Activated CD8-positive, alpha-beta memory T cell treated with anti-CD3 and anti-CD28 coated beads for 48 hours (primary cell): ENCODE data around the gene CGB5.
"Not testable (repeated sequence)": the region's sequence is repeated elsewhere in the genome, so short reads cannot be mapped to it uniquely, and the experiment has no call there.

Source experiments
- DNase-seq, 3 experiments: peaks; one replicate each; pipeline ENCODE4 v3.0.0-alpha.2; 2020; ENCODE audit warnings: low read depth in 2 of 3, low spot score in 2 of 3

The CGB5 gene

DNA sequence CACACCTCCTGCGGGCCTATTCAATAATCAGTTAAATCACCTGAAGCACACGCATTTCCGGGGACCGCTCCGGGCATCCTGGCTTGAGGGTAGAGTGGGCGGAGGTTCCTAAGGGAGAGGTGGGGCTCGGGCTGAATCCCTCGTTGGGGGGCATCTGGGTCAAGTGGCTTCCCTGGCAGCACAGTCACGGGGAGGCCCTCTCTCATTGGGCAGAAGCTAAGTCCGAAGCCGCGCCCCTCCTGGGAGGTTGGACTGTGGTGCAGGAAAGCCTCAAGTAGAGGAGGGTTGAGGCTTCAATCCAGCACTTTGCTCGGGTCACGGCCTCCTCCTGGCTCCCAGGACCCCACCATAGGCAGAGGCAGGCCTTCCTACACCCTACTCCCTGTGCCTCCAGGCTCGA lies at the start of gene CGB5:
Gene CGB5 (plus strand): TSS at position 301 of the 400 bp plus-strand sequence. CDS start 362 bp downstream, outside the sequence.
- DNase-seq = not testable (repeated sequence)

DNA sequence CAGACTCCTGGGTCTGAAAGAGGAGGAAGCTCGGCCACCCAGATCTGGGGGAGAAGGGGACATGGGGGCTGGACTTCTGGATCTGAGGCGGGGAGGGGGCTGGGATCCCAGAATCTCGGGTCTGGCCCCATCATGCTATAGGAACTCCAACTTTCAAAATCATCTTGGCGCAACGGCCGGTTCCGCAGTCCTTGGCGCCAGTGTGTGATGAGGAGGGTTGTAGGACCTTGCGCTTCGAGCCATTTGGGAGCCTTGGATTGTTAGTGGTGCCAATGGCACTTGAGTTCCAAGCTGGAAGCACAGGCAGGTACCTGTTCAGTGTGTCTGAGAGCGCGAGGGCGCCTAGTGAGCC lies 49.6 kb upstream of the CGB5 start:
- DNase-seq = no peak

DNA sequence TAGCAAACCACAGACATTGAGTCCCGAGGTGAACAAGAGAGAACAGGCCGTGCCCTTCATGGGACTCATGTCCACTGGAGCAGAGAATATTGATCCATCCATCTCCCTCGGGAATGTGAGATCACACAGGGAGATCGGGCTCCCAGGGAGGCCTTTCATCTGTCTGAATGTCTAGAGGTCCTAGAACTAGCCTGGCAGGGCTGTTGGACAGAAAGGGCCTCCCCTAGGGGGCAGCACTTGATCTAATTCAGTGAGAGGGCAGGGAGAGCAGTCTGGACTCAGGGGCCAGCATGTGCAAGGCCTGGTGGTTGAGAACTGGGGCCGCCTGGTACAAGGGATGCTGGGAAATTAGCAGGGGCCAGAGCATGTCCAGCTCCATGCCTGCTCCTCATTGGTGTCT lies 45.7 kb upstream of the CGB5 start:
- no peak for DNase-seq

DNA sequence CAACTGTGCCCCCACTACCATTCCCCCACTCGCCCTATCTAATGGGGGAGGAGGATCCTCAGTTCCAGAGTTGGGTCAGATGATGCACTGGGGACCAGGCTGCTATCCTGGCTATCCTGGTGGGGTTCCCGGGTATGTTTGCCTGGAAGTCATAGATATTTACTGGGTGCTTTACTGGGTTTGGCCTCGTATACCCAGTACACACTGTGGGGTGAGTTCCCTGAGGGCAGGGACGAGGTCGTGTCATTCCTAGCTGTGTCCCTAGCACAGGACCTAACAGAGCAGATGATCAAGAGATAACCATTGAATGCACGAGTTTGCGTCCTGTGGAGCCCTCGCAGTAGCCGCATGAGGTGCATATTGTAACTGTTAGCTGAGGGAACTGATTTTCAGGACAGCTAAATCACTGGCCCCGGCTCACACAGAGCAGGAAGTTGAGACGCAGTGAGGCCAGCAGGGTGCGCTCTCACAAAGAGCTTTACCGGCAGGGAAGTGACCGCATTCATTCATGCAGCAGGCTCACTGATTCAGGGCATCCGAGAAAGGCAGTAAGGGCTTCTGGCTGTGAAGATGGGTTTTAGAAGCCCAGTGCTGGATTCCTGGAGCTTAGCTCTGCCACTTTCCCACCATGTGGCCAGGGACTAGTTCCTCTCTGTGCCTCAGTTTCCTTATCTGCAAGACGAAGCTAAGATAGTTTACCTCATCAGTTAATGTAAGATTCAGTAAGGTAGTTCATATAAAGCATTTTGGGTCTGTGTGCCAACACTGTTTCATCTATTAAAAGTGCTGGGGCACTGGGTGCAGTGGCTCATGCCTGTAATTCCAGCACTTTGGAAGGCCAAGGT lies 43.9 kb upstream of the CGB5 start:
- peak in 1 of 3 experiments; percentile 49 for DNase-seq

DNA sequence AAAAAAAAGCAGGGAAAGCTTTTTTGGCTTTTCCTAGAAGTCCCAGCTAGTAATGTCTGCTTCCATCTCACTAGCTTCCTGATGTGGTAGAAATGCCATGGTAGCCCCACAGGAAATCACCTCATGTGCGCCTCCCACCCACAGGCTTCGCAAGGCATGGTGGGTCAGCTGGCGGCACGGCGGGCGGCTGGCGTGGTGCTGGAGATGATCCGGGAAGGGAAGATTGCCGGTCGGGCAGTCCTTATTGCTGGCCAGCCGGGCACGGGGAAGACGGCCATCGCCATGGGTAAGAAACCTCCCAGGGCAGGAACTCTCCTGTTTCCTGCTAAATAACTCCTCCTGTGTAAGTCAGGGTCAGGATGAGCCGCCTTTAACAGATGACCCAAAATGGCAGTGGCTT lies 39.5 kb upstream of the CGB5 start:
- DNase-seq = no peak

DNA sequence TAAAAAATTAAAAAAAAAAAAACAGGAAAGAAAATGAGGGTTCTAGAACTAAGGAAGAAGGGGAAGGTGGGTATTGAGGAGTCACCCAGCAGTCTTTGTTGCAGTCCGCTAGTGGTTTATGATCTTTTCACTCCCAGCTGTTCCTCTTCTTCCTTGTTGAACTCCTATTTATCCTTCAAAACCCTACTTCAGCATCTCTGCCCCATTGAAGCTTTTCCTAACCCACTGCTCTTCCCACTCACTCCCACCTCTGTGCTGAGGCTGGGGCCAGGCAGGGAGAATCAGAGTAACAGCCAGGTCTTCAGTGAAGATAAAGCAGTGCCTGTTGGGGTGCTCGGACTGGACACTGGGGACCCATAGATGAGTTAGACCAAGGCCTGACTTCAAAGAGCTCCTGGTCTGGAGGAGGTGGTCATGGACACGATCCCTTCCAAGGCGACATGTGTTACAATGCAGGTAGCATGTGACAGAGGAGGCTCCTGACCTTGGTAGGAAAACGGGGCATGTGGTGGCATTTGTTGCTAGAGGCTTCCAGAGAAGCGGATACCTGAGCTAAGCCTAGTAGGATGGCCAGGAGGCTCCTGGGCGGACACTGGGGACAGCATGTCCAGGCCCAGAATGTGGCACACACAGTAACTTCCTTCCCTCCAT lies 38.6 kb upstream of the CGB5 start:
- DNase-seq = no peak

DNA sequence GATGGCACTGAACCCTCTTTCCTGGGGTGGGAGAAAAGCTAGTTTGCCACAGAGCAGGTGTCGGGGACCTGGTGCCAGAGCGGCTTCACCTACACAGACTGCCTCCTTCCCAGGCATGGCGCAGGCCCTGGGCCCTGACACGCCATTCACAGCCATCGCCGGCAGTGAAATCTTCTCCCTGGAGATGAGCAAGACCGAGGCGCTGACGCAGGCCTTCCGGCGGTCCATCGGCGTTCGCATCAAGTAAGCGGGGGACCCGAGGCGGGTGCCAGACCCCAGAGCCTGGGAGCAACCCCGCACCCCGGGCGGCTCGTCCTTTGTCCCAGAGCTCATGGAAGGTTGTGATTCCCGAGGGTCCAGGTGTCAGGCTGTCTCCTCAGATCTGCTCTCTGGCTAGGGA lies 36.7 kb upstream of the CGB5 start:
- no peak for DNase-seq

DNA sequence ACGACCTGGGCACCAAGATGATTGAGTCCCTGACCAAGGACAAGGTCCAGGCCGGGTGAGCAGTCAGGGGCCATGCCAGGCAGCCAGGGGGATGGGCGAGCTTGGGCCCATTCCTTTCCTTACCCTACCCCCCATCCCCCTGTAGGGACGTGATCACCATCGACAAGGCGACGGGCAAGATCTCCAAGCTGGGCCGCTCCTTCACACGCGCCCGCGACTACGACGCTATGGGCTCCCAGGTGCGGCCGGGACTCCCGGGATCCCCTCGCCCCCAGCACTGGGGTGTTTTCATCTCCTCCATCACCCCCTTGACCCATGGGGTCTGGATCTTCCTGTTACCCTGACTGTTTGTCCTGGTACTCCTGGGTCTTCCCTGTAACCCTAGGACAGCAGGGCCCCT lies 33.8 kb upstream of the CGB5 start:
- DNase-seq = no peak

DNA sequence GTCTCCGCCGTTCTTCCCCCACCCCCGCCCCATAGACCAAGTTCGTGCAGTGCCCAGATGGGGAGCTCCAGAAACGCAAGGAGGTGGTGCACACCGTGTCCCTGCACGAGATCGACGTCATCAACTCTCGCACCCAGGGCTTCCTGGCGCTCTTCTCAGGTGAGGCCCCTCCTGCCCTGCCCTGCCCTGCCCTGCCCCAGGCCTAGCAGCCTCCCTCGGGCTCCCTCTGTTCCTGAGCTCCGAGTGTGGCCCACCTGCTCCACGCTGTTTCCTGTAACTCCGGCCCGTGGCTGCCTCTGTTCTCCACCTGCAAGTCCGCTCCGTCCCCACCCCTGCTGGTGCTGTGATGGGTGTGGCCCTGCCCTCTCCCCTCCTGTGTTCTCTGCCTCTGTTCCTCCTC lies 33.2 kb upstream of the CGB5 start:
- DNase-seq = no peak

DNA sequence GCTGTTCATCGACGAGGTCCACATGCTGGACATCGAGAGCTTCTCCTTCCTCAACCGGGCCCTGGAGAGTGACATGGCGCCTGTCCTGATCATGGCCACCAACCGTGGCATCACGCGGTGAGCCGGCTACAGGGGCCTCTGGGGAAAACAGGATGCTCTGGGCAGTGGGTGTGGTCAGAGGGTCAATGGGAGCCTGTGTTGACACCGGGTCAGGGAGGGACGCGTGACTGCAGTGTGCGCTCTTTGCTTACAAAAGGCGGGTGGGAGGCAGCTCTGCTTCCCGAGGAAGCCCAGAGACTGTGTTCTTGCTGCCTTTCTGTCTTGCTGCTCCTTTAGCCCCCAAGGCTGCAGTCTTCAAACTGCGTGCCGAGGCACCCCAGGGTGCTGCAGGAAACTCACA lies 32.5 kb upstream of the CGB5 start:
- no peak for DNase-seq

DNA sequence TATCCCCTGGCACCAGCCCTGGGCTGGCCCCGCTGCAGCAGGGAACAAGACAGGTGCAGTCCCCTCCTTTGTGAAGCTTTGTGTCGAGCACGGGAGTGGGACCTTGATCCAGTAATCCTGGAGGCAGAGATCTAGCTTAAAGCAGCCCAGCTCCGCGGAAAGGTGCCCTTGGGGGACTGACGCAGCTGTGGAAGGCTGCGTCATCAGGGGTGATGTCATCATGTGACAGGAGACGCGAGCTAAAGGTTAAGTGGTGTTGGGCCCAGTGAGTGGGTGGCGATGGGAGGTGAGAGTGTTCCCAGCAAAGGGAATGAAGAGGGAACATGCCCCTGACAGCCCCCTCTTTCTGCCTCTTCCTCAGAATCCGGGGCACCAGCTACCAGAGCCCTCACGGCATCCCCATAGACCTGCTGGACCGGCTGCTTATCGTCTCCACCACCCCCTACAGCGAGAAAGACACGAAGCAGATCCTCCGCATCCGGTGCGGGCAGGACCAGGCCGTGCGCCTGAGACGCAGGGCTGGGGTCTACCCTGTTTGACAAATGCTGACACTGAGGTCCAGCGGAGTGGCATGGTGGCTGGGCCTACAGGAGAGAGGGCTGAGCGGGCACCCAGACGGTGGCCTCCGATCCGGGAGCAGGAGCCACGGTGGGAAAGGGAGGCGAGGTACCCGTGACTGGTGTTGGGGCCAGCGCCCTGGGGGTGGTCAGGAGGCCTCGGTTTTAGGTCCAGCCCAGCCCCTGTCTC lies 29.4 kb upstream of the CGB5 start:
- no peak for DNase-seq

DNA sequence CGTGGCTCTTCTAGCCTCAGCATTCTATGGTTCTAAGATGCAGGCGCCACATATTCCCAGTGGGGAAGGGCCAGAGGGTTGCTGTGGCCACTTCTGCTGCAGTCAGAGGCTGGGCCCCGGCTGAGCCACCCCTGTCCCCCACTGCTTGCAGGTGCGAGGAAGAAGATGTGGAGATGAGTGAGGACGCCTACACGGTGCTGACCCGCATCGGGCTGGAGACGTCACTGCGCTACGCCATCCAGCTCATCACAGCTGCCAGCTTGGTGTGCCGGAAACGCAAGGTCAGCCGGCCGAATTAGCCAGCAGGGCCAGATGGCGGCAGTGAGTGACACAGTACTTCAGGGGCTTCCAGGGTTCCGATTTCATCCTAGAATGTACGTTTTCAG lies 28.8 kb upstream of the CGB5 start:
- DNase-seq = no peak

DNA sequence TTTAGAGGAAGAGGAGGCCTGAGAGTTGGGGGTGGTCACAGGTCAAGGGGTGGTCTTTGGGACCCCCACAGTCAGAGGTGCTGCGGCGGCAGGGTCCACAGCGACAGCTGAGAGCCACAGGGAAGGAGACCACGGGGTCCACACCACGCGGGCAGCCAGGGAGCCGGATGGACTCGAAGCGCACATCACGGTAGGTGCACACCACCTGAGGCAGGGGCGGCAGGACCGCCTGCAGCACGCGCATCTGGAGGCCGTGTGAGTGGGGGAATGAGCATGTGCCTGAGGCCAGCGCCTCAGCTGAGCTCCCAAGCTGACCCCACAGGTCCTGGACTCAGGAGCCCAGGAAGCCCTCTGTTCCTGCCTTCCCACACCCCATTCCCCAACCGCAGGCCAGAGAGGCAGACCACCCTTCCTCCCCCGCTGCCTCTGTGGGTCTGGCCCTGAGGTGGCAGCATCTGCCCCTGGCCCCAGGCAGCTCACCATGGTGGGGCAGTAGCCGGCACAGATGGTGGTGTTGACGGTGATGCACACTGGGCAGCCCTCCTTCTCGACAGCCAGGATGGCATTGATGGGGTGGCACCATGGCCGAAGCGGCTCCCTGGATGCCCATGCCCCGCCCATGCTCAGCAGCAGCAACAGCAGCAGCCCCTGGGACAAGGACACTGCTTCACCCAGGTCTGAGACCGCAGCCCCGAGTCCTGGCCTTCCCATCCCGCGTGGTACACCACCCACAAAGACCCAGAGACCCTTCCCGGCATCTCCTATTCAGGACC lies 27.4 kb upstream of the CGB5 start:
- DNase-seq = no peak

DNA sequence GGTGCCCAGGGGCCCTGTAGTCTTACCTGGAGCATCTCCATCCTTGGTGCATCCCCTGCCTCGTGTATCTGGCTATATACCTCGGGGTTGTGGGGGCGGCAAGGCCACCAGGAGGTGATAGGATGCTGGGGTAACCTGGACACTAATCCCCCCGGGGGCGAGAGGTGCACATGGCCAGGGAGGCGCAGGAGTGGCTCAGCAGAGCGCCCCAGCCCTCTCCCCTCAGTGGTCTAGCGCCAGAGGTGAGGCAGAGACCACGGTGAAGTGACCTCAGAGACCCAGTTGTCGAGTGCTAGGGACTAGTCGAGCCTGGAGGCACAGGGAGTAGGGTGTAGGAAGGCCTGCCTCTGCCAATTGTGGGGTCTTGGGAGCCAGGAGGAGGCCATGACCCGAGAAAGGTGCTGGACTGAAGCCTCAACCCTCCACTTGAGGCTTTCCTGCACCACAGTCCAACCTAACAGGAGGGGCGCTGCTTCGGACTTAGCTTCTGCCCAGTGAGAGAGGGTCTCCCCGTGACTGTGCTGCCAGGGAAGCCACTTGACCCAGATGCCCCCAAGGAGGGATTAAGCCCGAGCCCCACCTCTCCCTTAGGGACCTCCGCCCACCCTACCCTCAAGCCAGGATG lies 26.5 kb upstream of the CGB5 start, which contains the start of gene LHB:
Gene LHB (minus strand): TSS at position 51 of the 625 bp plus-strand sequence. CDS start 10 bp downstream, at position 41.
- DNase-seq = no peak

DNA sequence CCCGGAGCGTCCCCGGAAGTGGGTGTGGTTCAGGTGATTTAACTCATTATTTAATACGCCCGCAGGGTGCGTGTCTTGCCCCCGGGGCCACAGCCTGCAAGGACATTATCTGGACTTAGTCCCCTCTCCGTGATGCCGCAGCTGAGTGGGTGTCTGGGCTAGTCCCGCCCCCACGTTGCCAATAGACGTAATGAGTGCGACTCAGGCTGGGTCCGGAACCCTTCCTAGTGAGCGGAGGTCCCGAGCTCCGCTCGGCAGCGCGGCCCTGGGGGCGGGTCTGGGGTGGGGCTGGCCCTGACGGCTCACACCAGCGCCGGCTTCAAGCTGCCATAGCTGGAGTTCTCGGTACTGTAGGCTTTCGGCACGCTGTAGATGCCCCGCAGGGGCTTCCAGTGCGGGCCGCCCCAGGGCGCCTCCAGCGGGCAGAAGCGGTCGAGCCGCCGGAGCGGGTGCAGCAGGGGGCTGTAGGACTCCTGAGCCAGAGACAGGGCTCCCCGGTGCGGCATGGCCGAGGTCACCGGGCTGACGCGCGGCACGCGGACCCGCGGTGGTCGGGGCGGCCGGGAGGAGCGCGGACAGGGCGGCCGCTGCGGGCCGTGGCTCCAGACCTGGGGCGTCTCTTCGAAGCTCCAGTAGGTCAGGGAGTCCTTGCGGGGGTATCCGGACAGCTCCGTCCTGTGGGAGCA lies 25.8 kb upstream of the CGB5 start:
- DNase-seq = peak in 1 of 3 experiments; percentile 35

DNA sequence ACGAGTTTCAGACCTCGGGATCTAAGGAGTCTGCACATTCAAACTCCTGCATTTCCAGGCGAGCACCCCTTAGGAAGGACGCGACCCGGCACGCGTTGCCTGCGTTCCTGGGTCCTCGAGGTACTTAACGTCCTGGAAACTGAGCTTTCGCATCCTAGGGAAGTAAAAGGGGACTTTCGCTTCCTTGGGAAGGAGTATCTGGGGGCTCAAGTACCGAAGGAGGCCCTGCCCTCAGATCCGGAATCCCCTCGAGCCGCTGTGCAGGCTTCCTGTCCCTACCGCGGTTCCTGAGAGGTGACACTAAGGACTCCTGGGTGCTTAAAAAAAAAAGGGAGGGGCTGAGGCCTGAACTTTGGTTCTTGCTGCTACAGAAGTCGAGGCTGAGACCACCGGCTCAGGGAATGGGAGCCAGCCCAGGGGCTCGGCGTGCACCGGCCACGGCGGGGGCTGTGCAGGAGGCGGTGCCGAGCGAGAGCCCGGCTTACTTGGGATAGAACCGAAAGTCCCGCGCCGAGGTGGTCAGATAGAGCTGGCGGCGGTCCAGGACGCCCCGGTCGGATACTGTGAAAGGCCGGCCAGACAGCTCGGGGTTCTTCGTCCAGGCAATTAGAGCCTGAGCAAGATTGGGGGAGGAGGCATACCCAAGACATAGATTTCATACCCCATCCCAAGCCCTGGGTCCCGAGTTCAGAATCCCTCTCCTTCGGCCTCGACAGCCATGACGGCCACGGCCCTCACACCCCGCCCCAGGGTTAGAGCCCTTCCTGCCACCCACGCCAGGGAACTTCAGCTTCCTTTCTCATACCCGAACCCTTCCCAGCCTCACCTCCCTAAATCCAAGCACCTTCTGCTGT lies 25.0 kb upstream of the CGB5 start:
- DNase-seq = not testable (repeated sequence)

DNA sequence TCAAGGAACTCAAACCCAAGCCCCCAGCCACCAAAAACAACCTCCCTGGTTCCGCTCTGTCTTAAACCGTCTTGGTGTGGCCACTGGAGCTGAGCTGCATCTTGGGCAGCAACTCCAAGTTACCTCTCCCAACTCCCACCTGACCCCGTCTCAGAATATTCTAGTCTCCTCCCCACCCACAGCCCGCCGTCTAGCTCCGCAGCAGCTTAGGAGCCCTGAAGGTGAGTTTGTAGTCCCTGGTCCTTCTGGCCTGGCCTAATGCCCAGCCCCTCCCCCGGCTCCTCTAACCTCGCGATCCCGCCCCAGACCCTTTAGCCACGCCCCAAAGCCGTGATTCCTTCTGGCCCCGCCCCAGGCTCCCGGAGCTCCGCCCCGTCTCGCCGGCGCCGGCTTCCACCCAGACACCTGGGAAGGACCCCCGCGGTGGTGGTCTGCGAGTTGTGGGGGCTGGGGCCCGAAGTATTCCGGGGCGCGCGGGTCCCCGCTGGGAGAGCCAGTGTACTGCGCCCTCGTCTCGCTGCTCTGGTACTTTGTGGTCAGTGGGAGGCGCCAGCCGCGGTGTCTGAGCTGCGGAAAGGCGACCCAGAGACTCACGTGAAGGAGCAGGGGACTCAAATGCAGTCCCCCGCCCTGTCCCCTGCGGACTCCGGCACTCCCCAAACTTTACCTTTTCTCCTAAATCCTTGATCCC lies 24.3 kb upstream of the CGB5 start:
- DNase-seq = no peak

DNA sequence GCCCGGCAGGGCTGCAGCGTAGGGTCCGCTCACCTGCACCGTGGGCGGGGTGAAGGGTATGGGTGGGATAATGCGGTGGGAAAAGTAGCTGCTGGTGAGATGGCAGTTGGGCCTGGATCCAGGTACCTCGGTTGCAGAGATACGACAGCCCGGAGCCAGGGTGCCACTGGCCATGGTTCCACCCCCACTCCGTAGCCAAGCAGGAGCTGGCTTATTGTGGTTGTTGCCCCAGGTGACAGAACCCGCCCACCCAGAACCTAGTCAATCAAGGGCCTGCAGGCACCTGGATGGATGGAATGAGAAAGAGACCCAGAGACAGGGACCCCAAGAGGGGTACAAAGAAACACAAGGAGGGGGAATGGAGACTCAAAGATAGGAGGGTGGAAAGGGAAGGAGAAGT lies 23.3 kb upstream of the CGB5 start:
- DNase-seq = no peak
